Measurements from ENCODE around the gene NAA38.

The NAA38 gene

DNA sequence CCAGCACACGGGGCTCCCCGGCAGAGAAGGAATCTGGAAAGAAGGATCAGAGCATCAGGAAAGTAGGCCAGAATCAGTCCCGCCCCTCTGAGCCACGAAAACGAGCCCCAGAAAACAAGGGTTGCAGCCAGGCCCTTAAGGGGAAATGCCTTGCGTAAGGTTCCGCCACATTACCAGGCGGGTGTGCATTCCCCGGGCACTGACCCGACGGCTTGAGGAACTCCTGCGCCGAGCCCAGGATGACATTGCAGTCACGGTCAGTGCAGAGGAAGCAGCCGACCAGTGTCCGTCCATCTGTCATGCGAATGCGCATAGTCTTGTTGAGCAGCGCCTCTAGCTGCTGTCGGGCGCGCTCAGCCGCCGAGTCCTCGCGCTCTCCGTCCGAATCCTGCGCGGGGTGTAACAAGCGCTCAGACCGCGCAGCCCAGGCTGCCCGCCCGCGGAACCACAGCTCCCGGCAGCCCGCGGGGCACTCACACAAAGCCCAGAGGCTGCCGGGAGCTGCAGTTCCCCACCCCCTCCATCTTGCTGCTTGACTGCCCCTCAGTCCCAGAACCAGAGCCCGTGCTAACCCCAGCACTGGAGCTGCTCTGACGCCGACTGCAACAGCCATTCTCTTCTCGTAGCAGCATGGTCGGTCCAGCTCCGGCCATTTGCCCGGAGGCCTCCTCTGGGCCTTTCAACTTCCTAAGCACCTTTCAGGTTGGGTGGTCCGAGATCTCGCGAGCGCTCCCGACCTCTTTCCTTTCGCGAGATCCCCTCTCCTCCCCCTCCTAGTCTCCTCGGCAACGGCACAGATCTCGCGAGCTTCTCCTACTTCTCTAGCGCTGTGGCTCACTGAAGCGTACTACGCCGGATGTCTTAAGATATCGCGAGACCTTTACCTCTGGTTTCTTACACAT is at the start of gene NAA38:
Gene NAA38, minus strand, starts transcription at position 749 of the 902 bp plus-strand sequence. Its CDS starts 96 bp downstream, at position 653.
- peak; percentile 97 to 98 for DNase-seq

DNA sequence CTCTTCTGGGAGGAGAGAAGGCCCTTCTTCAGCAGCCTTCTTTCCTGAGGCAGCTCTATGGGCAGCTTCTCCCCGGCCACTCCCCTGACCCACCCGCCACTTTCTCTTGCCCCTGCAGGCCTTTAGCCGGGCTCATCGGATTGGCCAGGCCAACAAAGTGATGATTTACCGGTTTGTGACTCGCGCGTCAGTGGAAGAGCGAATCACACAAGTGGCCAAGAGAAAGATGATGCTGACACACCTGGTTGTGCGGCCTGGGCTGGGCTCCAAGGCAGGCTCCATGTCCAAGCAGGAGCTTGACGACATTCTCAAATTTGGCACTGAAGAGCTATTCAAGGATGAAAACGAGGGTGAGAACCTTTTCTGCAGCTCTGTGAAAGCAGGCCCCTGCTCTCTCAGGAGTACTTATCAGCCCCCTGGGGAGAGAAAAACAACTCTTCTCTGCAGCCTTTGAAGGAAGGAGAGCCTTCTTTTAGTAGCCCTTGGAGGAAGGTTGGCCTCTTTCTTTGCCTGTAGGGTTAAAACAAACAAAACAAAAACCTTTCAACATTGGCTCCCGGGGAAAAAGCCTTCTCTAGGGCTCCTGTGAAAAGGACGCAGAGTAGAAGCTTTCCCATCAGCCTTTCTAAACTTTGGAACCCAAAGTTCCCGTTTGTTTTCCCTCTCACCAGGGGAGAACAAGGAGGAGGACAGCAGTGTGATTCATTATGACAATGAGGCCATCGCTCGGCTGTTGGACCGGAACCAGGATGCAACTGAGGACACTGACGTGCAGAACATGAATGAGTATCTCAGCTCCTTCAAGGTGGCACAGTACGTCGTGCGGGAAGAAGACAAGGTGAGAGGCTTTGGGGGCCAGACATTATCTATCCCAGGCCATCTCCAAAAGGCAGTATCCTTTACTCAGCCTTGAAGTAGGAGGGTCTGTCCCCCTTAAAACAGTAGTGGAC is 46.1 kb upstream of the NAA38 start:
- DNase-seq = no peak

DNA sequence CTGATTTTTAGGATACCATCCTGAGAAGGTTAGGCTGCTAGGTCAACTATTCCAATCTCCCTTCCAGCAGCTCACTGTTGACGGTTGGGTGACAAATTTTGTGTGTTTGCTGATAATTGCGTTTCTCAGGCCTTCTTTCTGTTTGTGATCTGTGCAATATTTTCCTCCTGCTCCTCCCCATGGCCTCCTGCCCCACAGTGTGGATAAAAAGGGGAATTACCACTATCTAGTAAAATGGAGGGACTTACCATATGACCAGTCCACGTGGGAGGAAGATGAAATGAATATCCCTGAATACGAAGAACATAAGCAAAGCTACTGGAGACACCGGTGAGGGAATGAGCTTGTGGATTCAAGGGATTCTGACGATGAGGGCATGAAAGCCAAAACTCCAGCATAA is 40.4 kb upstream of the NAA38 start:
- DNase-seq = peak; percentile 24 to 29

GRCh38 chr17:7897090-7897489 is 39.7 kb upstream of the NAA38 start:
- no peak for DNase-seq

- no peak for DNase-seq
Measured at GRCh38 chr17:7894866-7895265, 37.5 kb upstream of the NAA38 start.

GRCh38 chr17:7894226-7894625 is 36.9 kb upstream of the NAA38 start:
- DNase-seq = no peak

DNA sequence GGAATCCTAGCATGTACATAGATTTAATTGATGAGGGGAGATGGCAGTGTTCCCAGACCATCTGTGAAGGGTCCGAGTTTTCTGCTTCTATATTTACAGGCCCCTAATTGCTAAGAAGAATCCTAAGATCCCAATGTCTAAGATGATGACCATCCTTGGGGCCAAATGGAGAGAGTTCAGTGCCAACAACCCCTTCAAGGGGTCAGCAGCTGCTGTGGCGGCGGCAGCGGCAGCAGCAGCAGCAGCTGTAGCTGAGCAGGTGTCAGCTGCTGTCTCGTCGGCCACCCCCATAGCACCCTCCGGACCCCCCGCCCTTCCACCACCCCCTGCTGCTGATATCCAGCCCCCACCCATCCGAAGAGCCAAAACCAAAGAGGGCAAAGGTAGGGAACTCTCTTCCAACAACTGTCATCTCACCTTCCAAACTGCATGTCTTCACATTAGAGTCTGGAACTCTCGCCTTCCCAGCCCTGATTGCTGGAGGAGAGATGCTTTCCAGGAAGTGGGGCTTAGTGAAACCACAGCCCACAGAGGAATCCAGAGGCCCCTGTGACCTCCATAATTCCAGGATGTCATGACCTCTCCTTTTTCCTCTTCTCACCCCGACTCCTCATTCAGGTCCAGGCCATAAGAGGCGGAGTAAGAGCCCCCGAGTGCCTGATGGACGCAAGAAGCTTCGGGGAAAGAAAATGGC is 36.0 kb upstream of the NAA38 start:
- no peak for DNase-seq

- DNase-seq = peak; percentile 63 to 70
Measured at GRCh38 chr17:7889166-7889955, 32.0 kb upstream of the NAA38 start.

- DNase-seq = peak; percentile 49 to 69
Measured at GRCh38 chr17:7888184-7888920, 31.0 kb upstream of the NAA38 start, which contains the start of gene CHD3. Gene CHD3 (plus strand): TSS chr17:7888789. CDS start chr17:7889001, 212 bp downstream.

GRCh38 chr17:7887482-7888183 is 30.3 kb upstream of the NAA38 start:
- peak; percentile 86 to 95 for DNase-seq

GRCh38 chr17:7887038-7887481 is 29.7 kb upstream of the NAA38 start:
- DNase-seq = no peak

- DNase-seq = peak in 1 of 2 experiments; percentile 51
Measured at GRCh38 chr17:7886227-7887037, 29.1 kb upstream of the NAA38 start.

DNA sequence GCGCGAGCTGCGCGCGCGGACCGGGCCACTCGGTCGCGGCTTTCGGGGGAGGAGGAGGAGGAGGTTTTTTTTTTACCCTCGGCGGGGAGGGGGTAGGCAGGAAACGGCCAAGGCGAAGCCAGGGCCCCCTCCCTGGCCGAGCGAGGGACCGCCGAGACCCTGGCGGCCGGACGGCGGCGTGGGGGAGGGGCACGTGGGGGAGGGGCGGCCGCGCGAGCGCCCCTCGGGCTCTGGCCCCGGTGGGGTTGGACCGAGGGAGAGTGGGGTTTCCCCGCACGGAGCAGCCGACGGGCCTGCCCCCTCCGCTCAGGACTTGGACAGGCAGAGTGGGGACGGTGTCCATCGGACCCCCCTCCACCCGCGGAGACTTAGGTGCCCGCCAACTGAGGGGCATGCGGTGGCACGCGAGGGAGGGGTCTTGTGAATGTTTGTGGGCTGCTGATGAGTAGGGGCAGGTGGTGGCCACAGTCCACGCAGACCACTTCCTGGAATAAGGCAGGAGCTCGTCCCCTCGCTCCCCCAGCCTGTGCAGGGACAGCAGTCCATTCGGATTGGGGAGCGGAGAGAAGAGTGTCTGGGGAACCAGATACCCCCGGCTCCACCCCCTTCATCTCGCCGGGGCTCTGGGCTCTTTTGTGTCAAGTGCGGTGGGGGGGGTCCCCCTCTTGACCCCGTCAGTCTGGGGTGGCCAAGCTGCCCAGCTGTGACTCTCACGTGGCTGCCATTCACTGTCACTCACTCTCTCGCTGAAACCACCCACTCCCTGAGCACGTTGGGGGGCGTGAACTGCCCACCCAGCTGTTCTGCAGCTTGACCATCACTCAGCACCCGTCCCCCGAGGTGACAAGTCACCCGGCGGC is 28.2 kb upstream of the NAA38 start:
- DNase-seq = peak in 1 of 2 experiments; percentile 48

GRCh38 chr17:7884581-7885366 is 27.4 kb upstream of the NAA38 start:
- no peak for DNase-seq

- DNase-seq = peak in 1 of 2 experiments; percentile 27
Measured at GRCh38 chr17:7883781-7884386, 26.5 kb upstream of the NAA38 start.

DNA sequence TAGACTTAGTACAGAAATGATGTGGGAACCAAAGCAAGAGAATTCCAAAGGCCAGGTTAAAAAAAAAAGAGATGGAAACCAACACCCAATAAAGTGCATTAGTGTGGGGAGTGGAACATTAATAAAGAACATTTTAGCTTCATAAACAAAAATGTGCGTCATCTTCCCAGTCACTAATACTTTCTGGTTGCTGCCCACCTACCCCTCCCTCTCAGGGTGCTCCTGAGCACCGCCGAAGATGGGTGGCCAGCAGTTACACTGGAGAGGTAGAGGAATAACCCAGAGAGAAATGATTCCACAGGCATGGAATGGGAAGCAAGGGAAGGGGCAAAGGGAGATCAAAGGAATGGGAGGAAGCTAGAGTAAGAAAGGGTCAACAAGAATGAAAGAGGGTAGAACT is 25.3 kb upstream of the NAA38 start:
- DNase-seq = peak in 1 of 2 experiments; percentile 22

GRCh38 chr17:7882068-7882467 is 24.7 kb upstream of the NAA38 start:
- peak; percentile 85 to 89 for DNase-seq

All from NCI-H526 (cell line).